Psoas muscle (tissue), 8 donors: ENCODE data around the gene ASAP3. TPM values are rescaled to one million over a fixed set of nuclear protein-coding genes. Genes with fewer than 3 reads are reported as not detected.

Experiments
- ATAC-seq, 4 donors: fragments of 200-7000 bp; cut with Tn5 transposase; one replicate each; pipeline ENCODE4 v1.9.1; 2020; ENCODE audit warnings: moderate library complexity in 3 of 4, mild to moderate bottlenecking in 2 of 4
- DNase-seq, 2 donors: peaks; one replicate each; pipeline ENCODE4 v3.0.0-alpha.2; 2020
- H3K27ac ChIP-seq: fragments of 200-600 bp; one replicate; pipeline ENCODE4 v1.8.0; 2022
- H3K27me3 ChIP-seq, 3 donors: fragments of 200-600 bp in 1 of 3; one replicate each; pipeline versions ENCODE4 v1.6.1 to v1.8.0; 2013 to 2022; ENCODE audit warnings: low read length in 2 of 3, mild to moderate bottlenecking in 2 of 3, moderate library complexity in 1 of 3; ENCODE audit not compliant: insufficient read depth in 3 of 3
- H3K36me3 ChIP-seq, 2 donors: fragments of 200-600 bp in 1 of 2; one replicate each; pipeline versions ENCODE4 v1.6.1 to v1.8.0; 2013 to 2022; ENCODE audit warnings: low read depth in 1 of 2, mild to moderate bottlenecking in 1 of 2, moderate library complexity in 1 of 2; ENCODE audit not compliant: insufficient read depth in 1 of 2
- H3K4me1 ChIP-seq: fragments of 200-600 bp; one replicate; pipeline ENCODE4 v1.8.0; 2022
- H3K4me3 ChIP-seq: fragments of 200-600 bp; one replicate; pipeline ENCODE4 v1.8.0; 2022; ENCODE audit warnings: mild to moderate bottlenecking
- H3K9me3 ChIP-seq: fragments of 200-600 bp; one replicate; pipeline ENCODE4 v1.8.0; 2022
- WGBS, 3 donors: extraction: QIAGEN DNeasy Blood & Tissue Kit; methylation state at CpG; one replicate each; pipeline versions ENCODE4 v1.1.6 to v1.1.7; 2013; 5-methylcytosine and 5-hydroxymethylcytosine counted together
- intact Hi-C, 2 donors: fragments of 100-400 bp; cut with DNase I; formaldehyde crosslinking; loops; one replicate each; pipeline versions ENCODE4 v1.11.0 to v1.14.2; 2022
- polyA plus RNA-seq, 3 donors: library from polyadenylated mRNA; stranded (reverse); fragments of 200-250 nt; gene quantifications; one replicate each; pipeline ENCODE4 v1.2.3, GENCODE V29; 2013
- total RNA-seq, 4 donors: library from RNA; stranded (reverse); fragmentation: NEBNext Ultra II Directional in 2 of 4; extraction: Animal tissue kit (Norgen Biotek cat#: 25700) in 2 of 4; gene quantifications; one replicate each; pipeline versions ENCODE4 v1.2.1 to v1.2.4, GENCODE V29; 2021 to 2023
- TF ChIP-seq, protein P1 (sequence below): fragments of 200-600 bp; IDR thresholded peaks from one replicate; pipeline ENCODE4 v1.8.0; 2022; ENCODE audit warnings: antibody characterized with exemption
- donor health status: healthy with polysubstance abuse.
- donor health status: DM: no; HTN: no; CAD: no; lungs with moderate emphysema.
- donor health status: Bipolar disorder and iron deficiency.
- donor health status: healthy.
- donor health status: DM: yes; HTN: yes; CAD: no.
- donor health status: DM: no; HTN: no; CAD: no.
- donor health status: DM: no; HTN: no; CAD: no.
- donor health status: DM: yes; HTN: yes; CAD: no.

The ASAP3 gene
- total and polyA plus RNA-seq, 7 donors, result 13.3 to 68.0 (median 45.7) TPM

DNA sequence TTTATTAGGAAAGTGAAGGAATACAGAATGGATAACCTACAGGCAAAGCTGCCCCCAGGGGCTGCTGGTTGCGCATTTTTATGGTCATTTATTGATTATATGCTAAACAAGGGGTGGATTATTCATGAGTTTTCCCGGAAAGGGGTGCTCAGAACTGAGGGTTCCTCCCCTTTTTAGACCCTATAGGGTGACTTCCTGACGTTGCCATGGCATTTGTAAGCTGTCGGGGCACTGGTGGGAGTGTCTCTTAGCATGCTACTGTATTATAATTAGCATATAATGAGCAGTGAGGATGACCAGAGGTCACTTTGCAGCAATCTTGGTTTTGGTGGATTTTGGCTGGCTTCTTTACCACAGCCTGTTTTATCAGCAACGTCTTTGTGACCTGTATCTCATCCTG is 5.9 kb upstream of the ASAP3 start:
- Histone ChIP-seq H3K9me3 (no peaks in the 10 kb centered on the region), H3K4me1 (peaks cover 8% of the 10 kb centered on the region), H3K27ac (no peak overlapping the region), H3K27me3 (no peaks in the 10 kb centered on the region), H3K36me3 (no peaks in the 10 kb centered on the region), H3K4me3 (no peak overlapping the region)
- ATAC-seq (no peak), DNase-seq (no peak)
- 54 to 58% (median 56%) methylated on average over 5 of the region's 5 CpGs for WGBS, 3 donors
- TF ChIP-seq, protein P1, sequence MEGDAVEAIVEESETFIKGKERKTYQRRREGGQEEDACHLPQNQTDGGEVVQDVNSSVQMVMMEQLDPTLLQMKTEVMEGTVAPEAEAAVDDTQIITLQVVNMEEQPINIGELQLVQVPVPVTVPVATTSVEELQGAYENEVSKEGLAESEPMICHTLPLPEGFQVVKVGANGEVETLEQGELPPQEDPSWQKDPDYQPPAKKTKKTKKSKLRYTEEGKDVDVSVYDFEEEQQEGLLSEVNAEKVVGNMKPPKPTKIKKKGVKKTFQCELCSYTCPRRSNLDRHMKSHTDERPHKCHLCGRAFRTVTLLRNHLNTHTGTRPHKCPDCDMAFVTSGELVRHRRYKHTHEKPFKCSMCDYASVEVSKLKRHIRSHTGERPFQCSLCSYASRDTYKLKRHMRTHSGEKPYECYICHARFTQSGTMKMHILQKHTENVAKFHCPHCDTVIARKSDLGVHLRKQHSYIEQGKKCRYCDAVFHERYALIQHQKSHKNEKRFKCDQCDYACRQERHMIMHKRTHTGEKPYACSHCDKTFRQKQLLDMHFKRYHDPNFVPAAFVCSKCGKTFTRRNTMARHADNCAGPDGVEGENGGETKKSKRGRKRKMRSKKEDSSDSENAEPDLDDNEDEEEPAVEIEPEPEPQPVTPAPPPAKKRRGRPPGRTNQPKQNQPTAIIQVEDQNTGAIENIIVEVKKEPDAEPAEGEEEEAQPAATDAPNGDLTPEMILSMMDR, result no peak
- intact Hi-C loops, result loop anchor here in 1 of 2 donors (10.0 kb wide), 1 partner anchor 145 kb away; the partner anchor contains the start of gene HNRNPR

DNA sequence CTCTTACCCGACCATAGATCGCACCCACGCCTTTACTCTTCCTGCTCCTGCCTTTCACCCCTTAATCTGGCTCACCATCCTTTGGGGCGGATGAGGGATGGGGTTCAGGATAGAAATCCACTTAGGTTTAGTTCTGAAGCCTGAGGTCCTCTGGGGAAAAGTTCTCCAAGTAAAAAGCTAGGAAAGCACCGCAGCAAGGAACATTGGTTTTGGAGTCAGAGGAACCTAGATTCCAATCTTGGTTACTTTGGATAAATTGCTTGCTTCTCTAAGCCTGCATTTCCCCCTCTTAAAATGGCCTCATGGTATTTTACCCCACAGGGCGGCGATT is 988 bp upstream of the ASAP3 start:
- Histone ChIP-seq H3K4me1 (peaks cover 34% of the 10 kb centered on the region), H3K27me3 (no peaks in the 10 kb centered on the region), H3K27ac (peak overlapping the region; percentile 87), H3K36me3 (no peaks in the 10 kb centered on the region), H3K4me3 (peak overlapping the region; percentile 76), H3K9me3 (no peaks in the 10 kb centered on the region)
- intact Hi-C loops, result loop anchor here in 1 of 2 donors (10.0 kb wide), 1 partner anchor 140 kb away; the partner anchor contains the start of gene HNRNPR
- no peak for ATAC-seq
- TF ChIP-seq, protein P1, result no peak
- WGBS, 3 donors, result 60 to 62% (median 61%) methylated on average over 7 of the region's 7 CpGs
- no peak for DNase-seq

DNA sequence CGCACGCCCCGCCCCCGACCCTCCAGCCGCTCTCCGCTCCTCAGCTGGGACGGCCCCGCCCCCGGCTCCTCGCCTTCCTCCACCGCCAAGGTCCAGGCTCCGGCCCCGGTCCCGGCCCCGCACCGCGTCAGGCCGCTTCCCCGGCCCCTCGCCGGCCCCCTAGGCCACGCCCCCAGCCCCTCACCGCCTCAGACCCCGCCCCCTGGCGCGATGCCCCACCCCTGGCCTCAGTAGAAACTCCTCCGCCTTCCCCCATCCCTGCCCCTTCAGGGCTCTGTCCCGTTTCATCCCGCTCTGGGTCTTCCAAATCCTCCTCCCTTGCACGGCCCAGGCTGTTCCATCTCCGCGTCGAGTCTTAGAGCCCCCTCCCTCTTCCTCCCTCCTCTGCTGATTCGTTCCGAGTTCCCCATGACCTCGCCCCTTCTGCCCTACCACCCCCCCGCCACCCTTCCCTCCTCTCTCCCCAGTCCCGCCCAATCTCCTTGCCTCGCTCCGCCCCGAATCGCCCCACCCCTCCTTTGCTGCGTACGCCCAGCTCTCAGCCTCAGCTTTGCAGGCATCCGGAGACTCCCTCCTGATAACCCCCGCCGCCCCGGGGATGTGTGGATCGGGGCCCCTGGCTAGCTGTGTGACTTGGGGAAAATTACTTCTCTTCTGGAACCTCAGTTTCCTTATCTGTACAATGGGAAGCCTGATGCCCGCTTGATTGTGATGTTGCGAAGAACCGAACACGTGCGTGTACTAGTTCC is 448 bp upstream of the ASAP3 start:
- Histone ChIP-seq H3K4me3 (peak overlapping the region; percentile 76), H3K27me3 (no peaks in the 10 kb centered on the region), H3K27ac (peak overlapping the region; percentile 87), H3K9me3 (no peaks in the 10 kb centered on the region), H3K36me3 (no peaks in the 10 kb centered on the region), H3K4me1 (peaks cover 39% of the 10 kb centered on the region)
- ATAC-seq (peak; percentile 84 to 90 (median 88)), DNase-seq (peak; percentile 96 to 98)
- TF ChIP-seq, protein P1, result no peak
- 6 to 12% (median 12%) methylated on average over 26 to 54 of the region's 54 CpGs for WGBS, 3 donors
- intact Hi-C loops, result loop anchor here in 1 of 2 donors (10.0 kb wide), 1 partner anchor 140 kb away; the partner anchor contains the start of gene HNRNPR

DNA sequence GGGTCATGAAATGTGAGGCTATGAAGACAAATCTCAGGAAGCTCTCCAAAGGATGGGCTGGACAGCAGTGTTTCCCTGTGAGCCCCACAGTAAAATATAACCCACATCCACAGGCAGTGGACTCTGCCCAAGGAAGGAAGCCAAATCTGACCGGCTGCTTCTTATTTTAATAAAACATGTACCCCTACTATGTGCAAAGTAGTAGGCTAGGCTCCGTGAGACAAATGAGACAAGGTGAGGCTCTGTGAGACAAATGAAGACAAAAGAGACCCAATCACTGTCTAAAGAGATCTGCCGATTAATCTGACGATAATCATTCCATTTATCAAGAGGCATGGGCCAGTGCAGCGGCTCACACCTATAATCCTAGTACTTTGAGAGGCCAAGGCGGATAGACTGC is 2.1 kb downstream of the ASAP3 start:
- H3K27ac ChIP-seq, result peak overlapping the region; percentile 87
- H3K4me3 ChIP-seq, result no peak overlapping the region
- no peak for DNase-seq
- H3K36me3 ChIP-seq, result no peaks in the 10 kb centered on the region
- 56 to 75% (median 63%) methylated on average over 6 of the region's 6 CpGs for WGBS, 3 donors
- peaks cover 48% of the 10 kb centered on the region for H3K4me1 ChIP-seq
- no peak for ATAC-seq
- TF ChIP-seq, protein P1, result no peak
- no peaks in the 10 kb centered on the region for H3K9me3 ChIP-seq
- no peaks in the 10 kb centered on the region for H3K27me3 ChIP-seq
- intact Hi-C loops, result loop anchor here in 1 of 2 donors (10.0 kb wide), 1 partner anchor 137 kb away; the partner anchor contains the start of gene HNRNPR
